Measurements from ENCODE around the gene GRID1.

GRCh38 chr10:86035791-86036543 lies 330.6 kb downstream of the GRID1 start:
- TF ChIP-seq, protein P1, sequence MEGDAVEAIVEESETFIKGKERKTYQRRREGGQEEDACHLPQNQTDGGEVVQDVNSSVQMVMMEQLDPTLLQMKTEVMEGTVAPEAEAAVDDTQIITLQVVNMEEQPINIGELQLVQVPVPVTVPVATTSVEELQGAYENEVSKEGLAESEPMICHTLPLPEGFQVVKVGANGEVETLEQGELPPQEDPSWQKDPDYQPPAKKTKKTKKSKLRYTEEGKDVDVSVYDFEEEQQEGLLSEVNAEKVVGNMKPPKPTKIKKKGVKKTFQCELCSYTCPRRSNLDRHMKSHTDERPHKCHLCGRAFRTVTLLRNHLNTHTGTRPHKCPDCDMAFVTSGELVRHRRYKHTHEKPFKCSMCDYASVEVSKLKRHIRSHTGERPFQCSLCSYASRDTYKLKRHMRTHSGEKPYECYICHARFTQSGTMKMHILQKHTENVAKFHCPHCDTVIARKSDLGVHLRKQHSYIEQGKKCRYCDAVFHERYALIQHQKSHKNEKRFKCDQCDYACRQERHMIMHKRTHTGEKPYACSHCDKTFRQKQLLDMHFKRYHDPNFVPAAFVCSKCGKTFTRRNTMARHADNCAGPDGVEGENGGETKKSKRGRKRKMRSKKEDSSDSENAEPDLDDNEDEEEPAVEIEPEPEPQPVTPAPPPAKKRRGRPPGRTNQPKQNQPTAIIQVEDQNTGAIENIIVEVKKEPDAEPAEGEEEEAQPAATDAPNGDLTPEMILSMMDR (IDR thresholded peaks at IDR 0.05) = no peak
- TF ChIP-seq POLR2AphosphoS5 (IDR thresholded peaks at IDR 0.05) (no peak), POLR2A (IDR thresholded peaks at IDR 0.05) (no peak)
